IPS-NIHi11 (cell line): ENCODE results near the gene ZNF827.

Experiments used
- DNase-seq: peaks from one replicate; pipeline ENCODE4 v3.0.0; 2012; ENCODE audit warnings: mixed read lengths, low spot score

The ZNF827 gene

DNA sequence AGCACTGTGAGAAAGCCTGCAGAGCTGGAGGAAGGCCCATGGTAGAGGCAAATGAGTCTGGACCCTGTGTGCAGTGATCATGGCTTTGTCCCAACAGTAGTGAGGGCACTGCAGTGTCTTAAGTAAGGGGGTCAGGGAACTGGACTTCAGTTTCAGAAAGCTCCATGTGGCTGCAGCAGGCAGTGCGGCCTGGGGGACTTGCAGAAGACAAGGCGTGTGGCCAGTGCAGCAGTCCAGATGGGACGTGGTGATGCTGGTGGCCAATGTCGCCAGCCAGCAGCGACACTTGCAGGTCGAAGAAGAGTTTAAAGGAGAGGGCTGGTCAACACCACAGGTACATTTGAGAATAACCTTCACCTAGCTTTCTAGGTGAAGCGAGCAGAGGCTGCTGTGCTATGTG lies 113.4 kb downstream of the ZNF827 start:
- no peak for DNase-seq

DNA sequence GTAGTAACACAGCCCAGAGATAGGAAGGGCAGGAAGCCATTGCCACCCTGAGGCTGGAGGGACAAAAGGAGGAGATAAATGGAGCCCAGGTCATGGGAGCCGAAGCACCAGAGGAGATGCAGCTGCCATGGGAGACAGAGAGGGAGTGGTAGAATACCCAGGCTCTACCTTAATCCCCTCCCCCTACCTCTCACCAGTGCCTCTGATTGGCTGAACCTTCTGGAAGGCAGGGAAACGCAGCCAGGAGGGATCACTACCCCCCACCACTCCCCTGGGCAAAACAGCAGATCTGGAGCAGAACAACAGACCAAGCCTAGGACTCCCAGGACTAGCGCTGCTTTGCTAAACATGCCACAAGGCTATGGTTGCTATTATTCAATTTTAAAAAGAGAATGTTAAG lies 114.2 kb downstream of the ZNF827 start:
- DNase-seq: peak; percentile 70

DNA sequence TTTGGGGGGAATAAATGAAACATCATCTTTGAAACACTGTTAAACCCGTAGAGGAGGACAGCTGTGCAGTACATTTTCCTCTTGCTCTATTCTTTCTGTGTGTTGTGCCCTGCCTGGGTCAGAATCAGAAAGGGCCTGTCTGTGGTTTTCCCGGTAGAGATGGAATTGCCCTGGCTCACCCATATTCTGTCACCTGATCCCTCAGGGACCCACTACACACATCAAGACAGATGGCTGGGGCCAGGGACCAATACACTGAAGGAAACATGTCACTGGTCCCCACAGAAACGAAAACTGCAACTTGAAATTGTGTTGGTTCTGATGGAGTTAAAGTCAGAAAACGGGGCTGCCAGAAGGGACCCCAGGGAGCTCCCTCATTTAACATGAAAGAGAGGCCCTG lies 114.9 kb downstream of the ZNF827 start:
- DNase-seq: no peak

DNA sequence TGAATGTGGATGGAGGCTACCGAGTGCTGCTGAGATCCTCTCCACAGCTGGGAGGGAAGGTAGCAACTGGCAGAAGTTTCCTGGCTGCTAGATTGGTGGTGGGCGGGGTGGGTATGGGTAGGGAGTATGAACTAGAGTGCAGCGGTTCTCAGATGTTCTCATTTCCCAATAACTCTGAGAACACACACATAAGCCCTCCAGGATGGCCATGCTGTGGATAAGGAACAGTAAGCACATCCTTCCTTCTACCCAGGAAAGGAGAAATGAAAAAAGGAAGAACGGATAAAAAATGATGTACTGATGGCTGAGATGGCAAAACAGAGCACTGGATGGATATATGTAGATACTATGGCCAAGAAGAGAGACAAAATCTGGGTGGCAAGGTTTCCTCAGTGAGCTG lies 116.0 kb downstream of the ZNF827 start:
- DNase-seq: no peak

DNA sequence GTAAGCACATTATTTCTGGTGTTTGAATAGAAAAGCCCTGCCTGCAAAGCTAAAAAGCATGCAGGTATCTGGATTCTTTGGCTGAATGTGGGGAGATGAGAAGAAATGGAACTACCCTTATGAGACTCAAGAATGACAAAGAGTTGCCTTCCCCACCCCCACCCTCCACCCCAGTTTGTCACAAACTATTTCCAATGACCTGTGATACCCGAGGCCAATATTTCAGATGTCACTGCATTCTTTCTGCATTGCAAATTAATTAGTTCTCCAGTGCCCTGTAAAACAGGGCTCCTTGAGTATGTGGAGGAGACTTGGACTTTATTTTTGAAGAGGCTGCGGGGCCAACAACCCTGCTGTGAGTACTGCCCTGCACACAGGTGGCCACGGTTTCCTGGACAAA lies 116.4 kb downstream of the ZNF827 start:
- DNase-seq: no peak

DNA sequence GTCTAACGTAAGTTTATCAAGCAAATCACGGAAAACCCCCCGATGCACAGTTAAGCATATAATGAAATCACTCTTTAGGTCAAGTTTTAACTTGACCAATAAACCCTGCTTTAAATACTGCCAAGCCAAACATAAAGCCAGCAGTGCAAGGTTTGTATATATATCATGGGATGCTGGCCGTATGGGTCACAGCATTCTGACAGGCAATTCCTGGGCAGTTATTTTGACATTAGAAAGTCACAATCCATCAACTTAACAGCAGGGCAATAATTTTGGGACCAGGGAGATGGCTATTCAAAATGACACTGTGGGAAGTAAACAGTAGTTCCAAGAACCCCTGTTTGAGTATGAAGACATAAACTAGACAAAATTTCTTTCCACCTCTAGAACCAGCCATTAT lies 116.9 kb downstream of the ZNF827 start:
- DNase-seq: no peak

DNA sequence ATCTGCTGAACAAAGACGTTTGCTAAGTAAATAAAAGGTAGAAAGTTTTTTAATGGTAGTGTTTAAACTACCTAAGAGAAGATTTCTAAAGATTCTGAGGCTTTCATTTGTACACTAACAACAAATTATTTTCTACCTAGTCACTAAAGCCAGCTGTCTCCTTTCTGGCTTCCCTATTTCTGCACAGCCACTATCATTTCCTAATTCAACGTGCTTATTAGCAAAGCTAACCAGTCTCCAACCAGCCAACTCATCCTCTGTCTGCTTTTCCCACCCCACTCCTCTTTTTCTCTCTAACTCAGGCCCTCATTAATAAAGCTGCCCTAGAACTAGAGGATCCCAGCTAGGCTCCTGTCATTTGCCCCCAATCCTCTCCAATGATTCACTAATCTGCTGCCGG lies 118.2 kb downstream of the ZNF827 start:
- no peak for DNase-seq

DNA sequence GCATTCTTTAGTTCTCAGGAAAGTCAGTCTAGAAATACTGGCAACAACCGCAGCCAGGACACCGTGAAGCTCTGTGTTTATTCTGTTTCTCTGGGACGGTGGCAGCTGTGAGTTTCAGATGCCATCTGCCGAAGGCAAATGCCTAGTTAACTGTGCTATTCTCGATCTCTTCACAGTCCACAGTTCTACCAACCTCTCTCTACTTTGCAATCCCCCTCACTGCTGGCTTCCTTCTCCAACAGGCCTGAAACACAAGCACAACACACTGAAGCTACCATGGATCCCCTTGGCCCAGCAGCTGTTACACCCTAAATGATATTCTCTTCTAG lies 118.8 kb downstream of the ZNF827 start:
- DNase-seq: no peak

DNA sequence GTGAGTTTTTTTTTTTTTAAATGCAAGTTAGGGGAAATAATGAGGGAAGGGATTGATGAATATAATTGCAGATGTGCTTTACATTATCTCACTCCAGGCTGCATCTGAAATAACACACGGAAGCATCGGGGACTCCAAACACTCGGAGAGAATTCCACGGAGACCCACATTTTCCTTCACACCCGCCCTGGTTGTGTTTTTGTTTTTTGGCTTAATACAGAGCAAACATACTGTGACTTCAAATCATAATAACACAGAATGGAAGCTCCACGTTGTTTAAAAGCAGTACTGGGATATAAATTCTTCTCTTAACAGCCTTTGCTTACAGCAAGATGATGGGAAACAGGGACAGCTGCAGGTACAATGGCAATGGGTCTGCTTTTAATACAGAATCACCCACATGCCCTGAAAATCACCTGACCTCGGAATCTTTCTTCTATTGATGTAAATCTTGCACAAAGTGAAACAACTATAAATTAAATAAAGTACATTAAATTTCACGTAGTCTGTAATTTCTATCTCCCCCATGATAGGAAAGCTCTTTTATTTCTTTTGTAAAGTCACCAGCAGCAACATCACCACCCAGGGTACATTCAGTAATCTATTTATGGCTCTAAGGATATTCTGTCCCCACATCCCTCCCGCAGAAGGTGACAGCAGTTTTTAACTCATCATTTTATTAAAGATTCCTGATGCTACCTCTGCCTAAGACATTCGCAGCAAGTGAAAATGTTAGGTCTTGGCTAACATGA lies 119.3 kb downstream of the ZNF827 start:
- no peak for DNase-seq

DNA sequence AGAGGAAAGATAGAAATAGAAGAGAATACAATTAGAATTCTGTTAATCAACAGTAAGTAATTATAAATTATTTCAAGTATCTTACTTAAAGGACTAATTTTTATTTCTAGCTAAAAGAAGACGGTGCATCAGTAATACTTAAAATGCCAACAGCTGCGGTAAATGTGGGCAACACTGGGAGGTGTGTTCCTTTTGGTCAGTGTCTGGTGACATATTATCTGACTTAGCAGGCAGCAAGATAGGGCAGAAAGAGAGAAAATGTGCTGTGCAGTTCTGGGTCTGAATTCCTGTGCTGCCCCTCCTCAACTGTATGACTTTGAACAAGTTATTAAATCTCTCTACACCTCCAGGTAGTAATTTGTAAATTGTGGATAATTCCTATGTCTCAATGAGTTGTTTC lies 120.6 kb downstream of the ZNF827 start:
- no peak for DNase-seq

DNA sequence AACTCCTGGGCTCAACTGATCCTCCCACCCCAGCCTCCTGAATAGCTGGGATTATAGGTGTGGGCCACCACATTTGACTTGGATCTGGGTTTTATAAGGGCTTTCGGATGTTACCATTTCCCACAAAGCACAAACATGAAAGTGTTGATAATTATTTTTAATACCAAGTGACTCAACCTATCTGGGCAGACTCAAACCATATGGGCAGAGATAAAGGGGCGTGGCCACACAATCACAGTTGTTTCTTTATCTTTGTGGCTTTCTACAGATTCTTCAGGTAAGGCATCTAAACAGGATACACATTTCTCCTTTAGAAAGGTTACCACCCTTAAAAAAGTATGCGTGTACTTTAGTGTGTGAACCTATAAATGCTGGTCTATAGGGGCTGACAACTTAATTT lies 122.5 kb downstream of the ZNF827 start:
- DNase-seq: no peak

DNA sequence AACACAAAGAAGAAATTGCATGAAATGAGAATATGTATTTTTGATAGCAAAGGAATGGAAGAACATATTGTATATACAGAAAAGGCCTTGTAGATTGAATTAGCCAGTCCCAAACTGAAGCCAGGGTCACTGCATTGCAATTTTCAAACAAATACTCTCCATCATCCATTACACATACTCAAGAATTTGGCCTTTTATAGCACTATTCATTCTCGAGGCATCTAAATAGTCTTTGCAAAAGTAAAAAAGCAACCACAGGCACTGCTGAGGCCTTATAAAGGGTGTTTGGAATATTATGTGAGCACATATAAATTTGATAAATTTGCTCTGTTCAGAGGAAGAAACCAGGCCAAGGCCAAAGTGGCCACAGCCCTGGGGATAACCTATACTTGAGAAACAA lies 123.0 kb downstream of the ZNF827 start:
- no peak for DNase-seq

DNA sequence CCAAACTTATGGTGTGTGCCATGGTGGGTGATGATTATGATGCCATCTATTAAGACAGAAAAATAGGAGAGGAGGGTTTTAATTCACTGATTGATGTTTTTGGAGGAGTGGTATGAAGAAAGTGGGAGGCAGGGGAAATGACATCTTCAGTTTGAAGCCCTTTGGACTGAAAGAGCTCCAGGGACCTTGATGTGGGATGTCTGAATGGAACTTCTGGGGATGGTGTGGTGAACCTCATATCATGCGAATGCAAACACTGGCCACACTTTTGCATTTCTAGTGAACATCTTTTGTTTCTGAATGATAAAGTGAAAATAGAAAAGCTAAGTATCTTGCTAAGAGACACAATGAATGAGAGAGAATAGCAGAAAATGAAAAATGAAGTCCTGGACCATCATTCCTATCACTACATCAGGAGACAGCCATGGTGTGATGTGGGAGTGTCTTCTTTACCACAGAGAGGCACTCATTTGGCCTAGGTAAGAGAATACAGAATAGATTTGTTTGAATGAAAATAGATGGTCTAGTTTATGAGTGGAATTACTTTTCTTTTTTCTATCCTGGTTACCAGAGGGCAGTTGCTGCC lies 123.5 kb downstream of the ZNF827 start:
- no peak for DNase-seq

DNA sequence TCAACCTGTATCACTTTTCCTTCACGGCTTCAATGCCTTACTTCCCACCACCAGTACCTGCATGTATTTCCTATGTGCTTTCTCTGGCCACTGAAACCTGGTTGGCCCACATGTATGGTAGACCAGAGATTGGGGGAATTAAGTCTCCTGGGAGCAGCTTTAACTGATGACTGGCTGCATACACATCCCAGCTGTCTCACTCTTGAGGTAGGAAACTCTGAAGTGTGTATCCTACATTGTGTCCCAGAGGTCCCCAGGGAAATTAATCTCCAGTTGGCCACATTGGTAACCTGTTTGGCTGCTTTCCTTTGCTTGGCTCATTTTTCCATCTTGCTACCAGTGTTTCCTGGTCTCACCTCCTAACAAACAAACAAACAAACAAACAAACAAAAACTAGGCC lies 124.4 kb downstream of the ZNF827 start:
- no peak for DNase-seq

DNA sequence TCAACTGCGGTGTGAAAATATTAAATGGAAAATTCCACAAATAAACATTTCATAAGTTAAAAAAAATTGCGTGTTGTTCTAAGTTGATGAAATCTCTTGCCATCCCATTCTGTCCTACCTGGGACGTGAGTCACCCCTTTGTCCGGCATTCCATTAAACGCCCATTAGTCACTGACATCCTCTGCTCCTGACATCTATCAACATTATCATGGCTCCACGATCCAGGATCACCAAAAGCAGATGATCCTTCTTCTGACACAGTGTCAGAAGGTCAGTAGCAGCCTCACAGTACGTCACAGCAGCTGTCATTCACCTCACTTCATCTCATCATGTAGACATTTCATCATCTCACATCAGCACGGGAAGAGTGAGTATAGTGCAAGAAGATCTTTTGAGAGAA lies 125.7 kb downstream of the ZNF827 start:
- DNase-seq: no peak

DNA sequence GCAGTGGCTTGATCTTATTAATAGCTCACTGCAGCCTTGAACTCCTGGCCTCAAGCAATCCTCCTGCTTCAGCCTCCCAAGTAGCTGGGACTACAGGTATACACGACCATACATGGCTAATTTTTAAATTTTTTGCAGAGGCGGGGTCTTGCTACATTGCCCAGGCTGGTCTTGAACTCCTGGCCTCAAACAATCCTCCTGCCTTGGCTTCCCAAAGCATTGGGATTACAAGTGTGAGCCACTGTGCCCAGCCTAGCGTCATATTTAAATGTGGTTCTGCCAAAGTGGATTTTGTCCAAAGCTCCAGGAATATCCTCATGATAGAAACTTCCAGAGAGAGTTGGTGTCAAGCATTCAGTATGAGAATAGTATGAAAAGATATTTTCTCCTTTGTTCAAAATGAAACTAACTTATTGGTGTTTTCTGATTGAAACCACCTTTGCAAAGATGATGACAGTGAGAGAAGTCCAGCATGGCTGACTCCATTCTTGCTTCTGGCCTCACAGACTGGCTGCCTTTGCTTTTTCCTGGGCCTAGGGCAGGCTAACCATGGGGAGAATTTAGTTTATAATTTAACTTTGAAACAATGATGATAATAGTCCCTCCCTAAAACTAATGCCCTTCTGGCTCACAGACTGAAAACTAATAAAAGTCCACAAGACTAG lies 129.6 kb downstream of the ZNF827 start:
- no peak for DNase-seq

DNA sequence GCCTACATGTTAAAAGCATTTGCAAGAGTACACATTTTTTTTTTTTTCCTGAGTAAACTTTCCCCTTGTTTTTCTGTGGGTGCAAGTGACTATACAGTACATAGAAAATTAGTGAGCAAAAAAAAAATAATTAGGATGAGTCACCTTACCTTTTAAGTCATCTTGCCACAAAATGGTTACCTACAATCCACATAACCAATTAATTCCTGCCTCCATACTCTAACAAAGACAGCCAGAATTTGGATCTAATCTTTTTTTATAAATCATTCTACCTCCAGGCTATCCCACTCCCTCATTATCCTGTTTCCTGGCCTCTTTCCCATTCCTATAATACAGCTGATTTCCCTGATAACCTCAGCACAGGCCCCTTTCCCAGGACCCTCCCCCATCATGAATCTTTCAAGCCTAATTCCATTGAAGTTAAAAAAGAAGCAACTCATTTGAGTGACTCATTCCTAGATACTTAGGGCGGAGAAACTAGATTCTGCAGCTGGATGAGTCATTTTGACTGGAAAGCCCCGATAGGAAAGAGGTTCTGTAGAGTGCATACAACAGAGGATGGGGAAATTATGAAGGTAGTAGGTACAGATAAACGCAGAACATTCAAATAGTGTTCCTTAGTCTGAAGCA lies 130.5 kb downstream of the ZNF827 start:
- DNase-seq: peak; percentile 30

DNA sequence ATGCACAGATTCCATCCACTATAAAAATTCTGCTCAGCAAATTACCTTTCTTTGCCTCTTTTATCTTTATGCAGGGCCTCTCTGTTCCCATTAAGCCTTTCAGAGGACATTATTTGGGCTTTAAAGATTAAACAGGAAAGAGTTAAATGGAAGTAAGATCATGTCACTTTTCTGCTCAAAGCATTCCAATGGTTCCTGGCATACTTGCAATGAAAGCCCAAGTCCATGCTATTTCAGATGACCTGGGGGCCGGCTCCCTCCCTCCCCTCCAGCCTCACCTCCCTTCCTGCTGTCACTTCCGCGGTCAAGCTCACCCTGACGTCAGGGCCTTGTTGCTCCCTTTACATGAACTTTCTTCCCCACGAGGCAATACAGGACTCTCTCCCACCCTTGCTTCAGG lies 133.1 kb downstream of the ZNF827 start:
- peak; percentile 42 for DNase-seq

DNA sequence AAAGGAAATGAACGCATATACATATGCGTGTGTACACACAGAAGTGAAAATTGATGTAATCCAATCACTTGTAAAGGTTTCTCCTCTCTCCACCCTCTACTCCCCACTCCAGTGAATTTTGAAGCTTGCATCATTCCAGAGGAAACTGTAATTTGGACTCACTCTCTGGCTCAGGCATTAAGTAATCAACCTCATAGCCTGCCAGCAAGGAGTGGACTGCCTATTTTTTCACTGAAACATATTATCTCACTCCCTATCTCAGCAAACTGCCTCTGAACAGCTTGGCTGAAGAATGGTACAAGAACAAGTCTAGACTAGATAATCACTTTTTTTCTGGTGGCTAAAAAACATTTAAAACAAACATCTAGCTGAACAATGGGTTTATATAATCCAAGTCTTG lies 134.5 kb downstream of the ZNF827 start:
- DNase-seq: no peak

DNA sequence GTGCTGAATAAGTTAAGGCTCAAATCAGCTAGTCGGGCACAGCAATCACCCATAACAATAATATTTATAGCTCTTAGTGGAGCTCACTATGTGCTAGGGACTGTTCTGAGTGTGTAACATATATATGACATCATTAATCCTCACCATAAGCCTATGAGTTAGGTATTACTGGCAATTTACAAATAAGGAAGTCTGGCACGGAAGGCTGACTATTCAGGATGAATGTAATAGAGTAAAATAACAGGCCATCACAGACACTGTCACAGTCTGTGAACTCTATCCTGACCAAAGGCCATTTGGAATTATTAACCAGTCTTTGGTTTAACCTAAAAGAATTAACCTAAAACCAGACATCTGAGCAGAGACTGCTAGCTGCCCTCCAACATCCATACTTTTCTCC lies 139.4 kb downstream of the ZNF827 start:
- DNase-seq: no peak

DNA sequence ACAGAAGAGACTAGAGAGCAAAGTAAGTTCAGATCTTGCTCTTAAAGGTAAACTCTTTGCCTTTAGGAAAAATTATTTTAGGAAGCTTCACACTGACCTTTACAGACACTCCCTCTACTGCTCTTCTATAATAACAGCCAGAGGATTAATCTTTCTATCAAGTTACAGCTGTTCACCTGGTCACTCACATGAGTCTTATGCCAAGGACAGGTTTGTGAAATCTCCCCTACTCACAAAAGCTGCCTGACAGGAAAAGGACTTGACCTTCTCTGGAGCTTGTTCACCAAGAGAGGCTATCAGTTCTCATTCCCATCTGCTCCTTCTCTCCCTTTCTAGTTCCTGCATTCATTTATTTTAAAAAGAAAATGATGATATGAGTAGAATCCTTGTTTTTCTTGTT lies 141.3 kb downstream of the ZNF827 start:
- no peak for DNase-seq

DNA sequence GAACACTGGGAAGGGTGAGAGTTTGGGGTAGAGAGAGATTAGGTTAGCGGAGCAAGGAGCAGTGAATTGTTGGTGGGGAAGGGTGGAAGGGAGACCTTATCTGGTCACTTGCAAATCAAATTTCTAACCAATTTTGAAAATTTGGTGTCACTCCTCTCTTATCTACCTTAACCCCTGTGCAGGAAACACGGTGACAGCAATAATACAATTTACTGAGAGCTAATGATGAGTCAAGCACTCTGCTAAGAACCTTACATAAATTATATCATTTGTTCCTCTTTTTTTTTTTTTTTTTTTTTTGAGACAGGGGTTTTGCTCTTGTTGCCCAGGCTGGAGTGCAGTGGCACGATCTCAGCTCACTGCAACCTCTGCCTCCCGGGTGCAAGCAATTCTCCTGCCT lies 142.3 kb downstream of the ZNF827 start:
- DNase-seq: no peak

DNA sequence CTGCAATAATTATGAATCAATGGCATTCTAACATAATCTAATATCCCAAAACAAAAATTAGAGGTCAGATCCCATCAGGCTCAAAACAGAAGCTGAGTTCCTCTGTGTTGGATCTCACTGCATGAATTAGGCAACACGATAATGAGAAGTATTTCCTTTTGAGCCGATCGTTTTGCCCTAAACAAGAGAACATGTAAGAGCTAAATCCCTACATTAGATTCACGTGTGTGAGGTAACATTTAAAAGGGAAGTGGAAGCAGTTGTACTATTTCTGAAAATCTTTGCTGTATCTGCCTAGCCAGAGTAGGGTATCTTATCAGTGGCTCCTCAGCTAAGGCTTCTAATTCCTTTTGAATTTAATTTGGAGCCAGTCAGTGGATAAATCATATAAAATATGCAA lies 143.1 kb downstream of the ZNF827 start:
- no peak for DNase-seq
